CD4-positive, alpha-beta T cell treated with Interleukin-4 for 4 hours (primary cell): ENCODE measurements around the gene TNC.
"Not testable (repeated sequence)": the region's sequence is repeated elsewhere in the genome, so short reads cannot be mapped to it uniquely, and the experiment has no call there.

Experiments
- DNase-seq: peaks from one replicate; pipeline ENCODE4 v3.0.0-alpha.2; 2020

The TNC gene

DNA sequence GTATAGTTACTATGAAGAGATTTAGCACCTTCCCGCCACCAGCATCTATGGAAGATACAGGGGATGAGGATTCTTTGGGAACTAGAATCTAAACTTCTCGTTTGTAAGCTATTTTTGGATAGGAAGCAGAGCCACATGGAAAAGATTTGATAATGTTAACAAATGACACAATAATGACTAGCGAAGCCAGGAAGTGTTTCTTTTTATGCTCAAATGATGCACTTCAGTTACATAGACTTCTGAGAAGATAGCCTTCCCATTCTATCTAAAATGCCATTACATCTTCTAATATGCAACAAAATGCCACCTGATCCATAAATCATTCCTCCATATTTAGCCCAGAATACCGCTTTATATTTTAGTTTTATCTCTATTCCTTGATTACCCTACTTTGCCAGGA, 17.0 kb upstream of the TNC start:
- no peak for DNase-seq

DNA sequence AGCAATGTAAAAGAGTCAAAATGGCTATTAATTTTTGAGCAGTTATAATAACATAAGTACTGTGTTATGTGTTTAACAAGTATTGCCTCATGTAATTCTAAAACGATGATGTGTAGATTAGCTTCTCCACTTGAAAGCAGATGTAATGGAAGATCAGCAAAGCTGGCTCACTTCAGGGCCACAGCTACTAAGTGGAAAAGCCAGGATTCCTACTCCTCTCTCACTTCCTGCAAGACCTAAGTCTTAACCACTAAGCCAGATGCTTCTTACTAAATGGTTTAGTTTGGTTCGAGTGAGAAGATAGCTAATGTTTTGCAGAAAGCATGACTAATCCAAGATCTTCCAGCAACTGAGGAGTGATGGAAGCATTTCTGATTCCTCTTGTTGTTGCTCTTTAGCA, 15.7 kb upstream of the TNC start:
- DNase-seq = no peak

DNA sequence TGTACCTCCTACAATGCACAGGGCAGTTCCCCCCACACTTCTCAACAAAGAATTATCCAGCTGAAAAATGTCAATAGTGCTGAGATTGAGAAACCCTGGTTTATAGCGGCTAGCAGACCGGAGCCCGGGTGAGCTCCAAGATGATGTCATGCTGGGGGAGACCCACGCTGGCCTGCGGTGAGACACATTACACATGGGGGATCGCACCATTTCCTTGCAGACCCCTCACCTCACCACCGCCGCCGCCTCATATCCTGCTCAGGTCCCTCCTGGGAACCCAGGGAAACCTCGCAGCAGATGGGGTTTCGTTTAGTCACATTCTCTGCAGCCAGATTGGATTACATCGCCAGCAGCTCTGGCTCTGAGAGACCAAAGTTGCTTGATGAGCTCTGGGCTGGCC, 14.7 kb upstream of the TNC start:
- no peak for DNase-seq

DNA sequence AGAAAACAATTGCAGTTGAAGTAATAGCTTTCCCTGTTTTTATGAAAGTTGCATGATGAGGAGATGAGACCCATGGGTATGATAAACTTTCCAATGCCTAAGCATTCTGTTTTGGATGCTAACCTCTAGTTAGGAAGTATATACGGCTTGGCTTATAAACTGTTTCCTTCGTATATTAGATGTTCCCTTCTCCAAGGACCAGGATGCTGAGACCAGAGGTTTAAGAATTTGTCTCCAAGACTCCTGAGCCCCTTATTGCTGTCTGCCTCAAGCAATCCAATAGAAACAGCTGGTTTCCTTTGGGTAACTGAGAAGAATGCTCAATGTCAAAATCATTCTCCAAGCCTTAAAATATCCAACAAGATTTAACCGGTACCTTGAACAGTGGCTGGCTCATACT, 12.2 kb upstream of the TNC start:
- DNase-seq = no peak

DNA sequence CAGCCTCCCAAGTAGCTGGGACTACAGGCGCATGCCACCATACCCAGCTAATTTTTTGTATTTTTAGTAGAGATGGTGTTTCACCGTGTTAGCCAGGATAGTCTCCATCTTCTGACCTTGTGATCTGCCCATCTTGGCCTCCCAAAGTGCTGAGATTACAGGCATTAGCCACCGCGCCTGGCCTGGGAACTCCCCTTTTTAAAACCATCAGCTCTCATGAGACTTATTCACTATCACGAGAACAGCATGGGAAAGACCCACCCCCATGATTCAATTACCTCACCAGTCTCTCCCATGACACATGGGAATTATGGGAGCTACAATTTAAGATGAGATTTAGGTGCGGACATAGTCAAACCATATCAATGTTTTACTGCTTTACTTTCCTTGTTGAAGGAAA, 10.8 kb upstream of the TNC start:
- DNase-seq = not testable (repeated sequence)

DNA sequence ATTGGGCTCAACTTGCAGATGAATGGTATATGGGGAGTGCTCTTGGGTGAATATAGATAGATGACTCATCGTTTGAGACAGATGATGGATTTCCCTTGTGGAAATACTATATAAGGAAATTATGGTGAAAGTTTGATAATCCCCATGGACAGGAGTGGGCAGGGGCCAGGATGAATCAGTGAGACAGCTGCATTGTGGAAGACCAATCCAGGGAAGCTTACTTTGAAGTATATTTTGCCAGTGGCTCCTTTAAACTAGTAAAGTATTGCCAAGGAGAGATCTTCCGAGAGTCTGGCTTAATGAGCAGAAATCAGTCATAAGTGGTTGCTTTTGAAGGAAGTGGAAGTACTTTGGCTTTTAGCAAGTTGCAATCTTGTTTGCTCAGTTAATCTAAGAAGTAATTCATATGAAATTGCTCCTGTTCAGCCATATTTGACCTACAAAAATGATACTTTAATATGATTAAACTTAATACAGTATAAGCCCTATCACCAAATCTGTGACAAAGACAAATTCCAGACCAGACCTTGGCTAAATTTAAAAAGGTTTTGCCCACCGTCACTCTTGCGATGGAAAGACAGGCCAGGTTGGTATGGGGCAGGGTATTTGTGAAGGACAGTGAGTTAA, 9.3 kb upstream of the TNC start:
- no peak for DNase-seq

DNA sequence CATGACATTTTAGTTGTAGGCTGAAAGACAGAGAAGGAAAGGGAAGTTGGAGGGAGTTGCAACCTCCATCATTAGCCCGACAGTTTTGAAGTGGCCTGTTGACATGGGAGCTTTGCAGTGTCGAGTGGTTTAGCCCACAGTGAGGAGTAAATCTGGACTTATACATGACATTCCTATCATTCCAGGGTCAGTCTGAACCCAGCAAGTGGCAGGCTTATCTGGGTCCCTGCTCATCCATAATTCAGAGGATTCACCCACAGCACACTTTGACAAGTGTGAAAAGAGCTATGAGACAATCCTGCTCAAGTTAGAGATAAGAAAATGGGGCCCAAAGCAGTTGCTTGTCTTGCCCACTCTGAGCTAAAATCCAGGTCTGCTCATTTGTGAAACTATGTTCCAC, 8.4 kb upstream of the TNC start:
- DNase-seq = no peak

DNA sequence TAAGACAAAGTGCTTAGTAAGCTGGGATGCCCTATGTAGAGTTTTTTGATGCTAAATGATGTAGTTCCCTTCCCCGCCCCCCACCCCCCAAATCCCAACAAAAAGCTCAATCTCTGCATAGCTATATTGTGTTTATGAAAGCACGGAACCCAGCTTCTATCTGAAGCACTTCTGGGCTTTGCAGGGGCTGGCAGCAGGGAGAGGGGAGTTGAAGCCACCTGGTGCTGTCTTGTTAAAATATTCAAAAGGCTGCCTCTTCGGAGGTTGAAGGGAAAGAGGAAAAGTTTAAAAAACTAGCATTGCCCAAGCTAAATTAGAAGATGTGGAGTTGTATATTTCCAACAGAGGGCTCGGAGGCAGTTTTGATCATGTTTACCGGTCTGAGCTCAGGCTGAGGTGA, 5.0 kb upstream of the TNC start:
- no peak for DNase-seq

DNA sequence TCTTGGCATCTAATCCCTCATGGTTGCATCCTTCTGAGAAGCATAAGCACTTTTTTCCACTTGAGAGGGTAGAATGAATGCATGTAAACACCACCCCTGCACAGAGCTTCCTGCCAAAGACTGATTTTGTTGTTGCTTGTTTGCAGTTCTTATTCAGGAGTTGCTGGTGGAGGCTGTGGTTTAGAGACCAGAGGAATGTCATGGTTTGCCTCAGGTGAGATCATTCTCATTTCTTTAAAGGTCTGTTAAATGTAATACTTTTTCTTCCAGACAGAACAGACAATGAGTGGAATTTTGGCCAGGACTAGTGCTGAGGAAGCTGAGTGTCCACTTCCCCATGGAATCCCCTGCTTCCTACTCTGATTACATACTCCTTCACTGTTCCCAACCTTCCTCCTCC, 3.2 kb upstream of the TNC start:
- no peak for DNase-seq

DNA sequence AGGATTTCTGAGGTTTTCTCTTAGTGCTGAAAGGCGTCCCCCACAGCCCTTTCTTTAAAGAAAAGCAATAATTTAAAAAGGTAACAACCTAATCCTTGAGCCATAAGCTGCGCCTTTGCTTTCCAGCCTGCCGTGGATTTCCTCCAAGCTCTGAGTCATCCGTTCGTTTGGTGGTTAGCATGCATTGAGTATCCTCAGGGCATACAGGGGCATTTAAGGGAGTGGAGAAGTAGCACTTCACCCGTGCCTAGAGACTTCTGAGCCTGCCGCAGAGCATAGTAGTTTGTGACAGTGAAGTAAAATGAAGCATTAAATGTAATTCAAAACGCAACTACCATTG, 892 bp upstream of the TNC start:
- DNase-seq = no peak

DNA sequence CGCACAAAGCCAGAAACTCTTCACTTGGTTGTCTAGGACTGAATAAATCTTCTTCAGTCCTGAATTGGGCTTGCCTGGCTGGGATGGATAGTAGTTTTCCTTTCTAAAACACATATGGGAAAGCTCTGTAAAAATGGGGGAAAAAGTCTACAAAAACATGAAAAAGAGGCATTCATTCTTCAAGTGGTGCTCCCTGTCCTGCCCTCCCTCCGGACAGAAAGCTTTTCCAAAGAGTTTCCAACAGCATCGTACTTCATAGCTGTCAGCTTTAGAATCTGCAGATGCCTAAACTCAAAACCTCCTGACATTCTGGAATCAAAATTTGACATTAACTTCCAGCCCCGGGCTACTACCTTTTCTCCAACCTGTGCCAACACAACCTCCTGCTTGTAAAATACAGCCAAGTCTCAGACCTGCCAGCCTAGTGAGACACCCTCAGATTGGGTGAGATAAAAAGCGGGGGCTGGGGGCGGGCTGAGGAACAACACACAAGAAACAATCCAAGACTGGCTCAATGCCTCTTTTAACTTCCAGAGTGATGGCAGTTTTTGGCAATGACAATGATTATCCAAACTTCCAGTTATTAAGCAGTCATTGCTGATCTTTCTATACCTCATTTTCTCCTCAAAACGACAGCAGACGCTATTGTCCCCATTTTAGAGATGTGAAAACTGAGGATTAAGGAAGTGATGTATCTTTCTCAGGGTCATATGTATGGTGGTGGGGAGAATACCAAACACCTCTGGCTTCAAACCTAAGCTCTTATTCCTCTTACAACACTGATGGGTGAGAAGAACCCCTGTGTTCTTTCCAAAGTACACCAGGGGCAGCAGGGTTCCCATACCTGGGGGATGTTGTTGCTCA, 1.3 kb downstream of the TNC start:
- DNase-seq = no peak

DNA sequence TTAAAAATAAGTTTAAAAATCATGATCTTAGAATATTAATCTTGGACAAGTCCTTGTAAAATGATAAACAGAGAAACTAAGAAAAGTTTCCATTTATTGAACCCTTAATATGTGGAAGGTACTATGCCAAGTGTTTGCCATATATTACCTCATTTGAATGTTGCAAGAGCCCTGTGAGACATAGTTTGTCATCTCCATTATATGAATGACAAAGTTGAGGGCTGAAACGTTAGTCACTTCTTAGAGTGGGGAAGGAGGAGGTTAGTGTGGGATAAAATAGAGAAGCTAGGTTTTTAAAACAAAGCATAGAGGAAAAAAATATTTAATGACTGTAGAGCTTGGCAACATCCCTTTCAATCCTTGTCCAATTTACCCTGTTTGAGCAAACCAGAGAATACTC, 2.0 kb downstream of the TNC start:
- no peak for DNase-seq

DNA sequence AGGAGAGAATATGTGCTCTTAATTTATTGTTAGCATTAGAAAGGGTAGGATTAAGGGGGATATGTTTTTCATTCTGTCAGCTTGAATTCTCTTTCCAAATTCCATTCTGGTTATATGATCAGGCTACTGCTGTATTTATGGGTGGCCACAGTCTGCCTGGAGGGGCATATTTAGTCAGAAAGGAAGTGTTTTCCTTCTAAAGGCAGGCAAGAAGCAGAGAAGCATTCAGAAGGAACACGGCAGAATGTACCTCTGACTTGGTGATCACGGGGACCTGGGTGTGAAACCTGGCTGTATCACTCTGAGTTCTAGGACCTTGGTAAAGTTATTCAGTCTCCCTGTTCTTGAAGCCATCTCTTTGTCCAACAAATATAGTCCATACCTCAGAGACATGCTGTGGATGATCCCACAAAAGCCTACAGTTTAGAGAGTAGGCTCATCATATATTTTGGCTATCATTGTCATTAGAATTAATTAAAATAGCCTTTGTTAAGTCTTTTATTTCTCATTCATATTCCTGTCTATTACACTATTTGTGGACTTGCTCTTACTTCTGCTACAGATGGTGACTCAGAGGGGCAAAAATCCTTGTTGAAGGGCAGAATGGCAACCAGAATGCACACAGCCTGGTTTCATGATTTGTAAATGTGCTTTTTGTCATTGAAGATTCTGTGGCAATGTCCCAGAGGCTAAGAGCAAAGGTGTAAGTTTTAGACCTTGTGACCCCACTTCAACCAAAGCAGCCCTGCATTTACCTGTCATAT, 2.7 kb downstream of the TNC start:
- DNase-seq = no peak

DNA sequence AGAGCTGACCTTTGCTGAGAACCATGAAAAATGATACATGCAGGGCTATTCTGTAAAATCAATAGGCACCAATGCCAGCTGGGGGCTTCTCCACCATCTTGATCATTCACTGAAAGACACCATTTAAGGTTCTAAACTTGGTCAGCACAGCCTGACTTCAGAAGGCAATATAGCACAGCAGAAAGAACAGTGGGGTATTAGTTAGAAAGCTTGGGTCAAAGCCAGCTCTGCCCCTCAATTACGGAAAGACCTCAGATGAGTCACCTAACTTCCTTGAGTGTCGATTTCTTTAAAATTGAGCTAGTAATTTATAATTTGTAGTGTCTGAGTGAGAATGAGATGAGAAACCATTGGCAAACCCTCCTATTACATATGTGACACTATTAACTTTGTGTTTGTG, 3.4 kb downstream of the TNC start:
- DNase-seq = no peak

DNA sequence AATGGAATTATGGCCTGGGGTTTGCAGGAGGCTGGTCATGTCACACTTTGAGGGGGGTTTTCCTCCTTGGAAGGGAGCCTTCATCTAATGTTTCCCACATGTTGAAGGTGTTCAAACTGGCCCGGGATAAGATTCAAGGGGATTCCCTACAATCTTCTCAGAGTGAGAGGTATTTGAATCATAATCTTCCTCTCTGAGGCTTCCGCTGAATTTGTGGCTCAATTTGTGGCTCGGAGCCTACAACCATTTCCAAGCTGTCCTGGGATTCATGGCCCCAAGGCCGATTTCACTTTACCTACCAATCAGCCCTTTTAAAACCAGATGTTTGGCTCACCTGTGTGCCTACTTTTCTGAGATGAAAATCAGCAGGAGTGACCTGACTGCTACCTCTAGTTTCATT, 3.9 kb downstream of the TNC start:
- no peak for DNase-seq

DNA sequence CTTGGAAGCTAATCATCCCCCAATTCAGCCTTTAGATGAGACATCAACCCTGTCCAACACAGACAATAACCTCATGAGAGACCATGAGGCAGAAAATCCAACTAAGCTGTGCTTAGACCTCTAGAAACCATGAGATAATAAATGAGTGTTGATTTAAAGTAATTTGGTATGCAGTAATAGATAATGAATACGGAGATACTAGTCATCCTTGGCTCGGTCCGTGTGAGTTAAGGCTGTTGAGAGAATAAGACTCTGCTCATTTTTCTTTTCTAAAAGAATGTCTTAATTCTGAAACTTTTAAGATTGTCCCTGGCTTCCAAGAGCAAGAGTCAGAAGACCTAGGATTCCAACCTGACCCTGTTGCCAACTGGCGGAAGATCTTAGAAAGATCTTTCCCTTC, 6.1 kb downstream of the TNC start:
- DNase-seq = no peak

DNA sequence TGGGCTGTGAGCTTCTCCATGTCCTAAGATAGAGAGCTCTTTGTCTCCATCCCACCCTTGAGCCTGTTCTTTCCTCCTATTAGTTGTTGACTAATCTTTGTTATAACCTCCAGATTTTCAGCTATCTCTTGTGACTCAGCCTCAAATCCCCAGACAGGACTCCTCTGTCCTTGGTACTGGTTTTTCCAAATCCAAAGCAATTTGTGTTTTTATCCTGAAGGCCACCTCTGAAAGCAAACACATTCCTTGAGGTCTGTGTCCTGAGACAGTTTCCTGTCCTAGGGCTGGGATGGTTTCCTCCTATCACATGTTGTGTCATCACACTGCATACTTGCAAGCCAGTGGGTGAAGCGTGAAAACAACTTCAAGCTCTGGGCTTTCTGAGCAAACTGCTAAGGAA, 8.5 kb downstream of the TNC start:
- DNase-seq = no peak

DNA sequence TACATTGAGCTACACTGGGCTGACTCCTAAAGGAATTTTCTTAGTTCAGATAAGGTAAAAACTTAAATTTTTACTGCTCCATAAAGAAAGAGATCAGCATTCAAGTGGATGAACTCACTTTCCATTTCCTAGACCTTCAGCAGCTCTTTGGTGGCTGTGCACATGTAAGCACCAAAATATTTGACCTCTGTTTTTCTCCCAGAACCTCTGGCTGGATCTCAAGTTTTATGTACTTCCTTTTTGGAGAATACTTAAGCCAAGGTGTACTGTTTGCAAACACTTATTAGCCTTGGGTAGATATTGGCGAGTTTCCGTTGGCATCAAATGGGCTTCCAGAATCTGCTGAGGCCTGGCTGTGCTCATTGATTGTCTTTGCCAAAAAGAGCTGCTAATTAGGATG, 10.3 kb downstream of the TNC start:
- DNase-seq = no peak

DNA sequence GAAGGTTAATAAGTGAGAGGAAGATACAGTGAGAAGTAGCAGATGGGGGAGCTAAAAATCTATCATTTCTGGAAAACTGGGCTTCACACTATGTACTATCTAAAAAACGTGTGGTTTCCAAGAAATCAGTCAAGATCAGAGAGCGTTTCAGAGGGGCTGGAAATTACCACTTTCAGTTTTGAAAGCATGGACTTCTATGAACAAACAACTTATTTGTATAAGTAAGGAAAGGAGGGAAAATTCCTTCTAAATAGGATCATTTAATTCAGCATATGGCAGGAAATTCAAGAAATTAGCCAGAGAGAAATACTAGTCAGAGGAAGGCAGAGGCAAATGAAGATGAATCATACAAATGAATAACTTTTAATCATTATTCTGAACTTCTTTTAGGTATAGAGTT, 11.3 kb downstream of the TNC start:
- no peak for DNase-seq

DNA sequence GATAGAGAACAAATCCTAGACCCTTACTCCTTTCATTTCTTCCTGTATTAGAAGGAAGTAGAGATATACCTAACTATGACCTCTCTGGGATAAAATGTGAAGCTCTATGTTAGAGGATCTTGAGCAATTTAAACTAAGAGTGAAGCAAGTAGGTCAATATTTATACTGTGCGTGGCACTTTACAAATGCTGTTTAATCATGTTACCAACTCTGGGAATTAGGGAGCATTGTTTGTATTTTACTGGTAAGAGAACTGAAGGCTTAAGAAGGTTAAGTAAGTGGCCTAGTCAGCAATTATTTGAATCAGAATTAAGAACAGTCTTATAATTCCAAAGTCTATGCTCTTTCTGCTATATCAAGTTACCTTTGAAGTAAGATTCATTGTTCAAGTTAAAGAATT, 12.0 kb downstream of the TNC start:
- DNase-seq = no peak

DNA sequence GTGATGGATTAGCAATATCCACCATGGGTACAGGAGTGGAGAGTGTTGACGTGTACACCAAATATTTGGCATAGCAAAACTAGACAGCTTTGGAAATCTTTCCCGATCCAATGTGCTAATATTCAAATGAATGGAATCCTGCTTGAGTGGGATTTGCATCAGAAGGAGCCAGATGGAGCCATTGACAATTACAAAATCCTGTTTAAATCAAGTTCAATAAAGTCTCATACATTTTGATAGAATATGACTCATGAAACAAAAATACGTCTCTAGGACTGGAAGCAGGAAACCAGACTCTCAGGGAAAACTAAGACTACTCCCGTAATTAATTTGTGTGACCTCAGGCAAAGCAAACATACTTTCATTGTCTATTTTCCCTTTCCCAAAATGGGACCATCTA, 13.0 kb downstream of the TNC start:
- DNase-seq = no peak

DNA sequence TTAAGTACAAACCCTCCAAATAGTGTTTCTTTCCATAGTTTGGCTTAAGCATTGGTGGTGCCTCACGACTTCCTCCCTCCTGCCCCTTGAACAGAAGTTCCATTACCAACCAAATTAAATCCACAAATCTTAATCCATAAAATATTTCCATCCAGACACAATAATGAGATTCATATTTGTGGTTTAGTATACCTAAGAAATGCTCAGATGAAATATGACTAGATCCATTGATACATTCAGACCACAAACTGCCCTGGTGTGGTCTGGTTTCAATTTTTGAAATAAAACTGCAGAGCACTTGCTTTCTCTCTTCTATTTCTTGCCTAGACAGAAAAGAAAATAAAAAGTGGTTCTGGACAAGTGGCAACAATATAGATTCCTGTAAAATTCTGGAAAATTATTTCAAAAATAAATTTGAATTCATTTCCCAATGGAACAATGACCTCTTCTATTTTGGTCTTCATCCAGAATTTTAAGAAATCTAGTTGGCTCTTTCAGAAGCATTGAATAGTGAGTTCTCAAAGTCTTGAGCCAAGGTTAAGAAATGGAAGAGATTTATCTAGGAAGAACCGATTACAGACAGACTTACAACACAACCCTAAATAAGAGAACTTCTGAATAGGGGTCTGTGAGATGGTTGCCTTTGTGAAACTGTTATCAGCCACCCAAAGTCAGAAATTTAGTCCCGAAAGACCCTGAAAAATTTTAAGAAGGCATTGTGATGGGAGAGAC, 14.0 kb downstream of the TNC start:
- no peak for DNase-seq

DNA sequence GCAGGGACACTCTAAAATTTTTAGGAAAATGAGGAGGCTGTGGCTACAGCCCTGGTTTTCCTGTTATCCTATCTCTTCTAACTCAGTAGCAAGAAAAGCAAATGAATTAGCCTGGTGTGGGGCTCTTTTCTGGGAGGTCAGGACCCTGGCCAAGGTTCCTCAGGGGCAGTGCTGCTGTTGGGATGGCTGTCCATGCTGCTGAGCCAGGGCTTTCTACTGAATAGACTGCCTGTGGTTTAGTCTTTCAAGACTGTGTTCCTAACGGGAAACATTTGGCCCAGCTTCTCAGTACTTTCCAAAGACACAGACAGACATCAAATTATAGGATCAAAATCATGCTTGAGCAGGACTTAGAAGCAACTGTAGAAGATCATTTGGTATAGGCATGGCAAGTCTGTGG, 18.1 kb downstream of the TNC start:
- no peak for DNase-seq
